HEK293 (cell line): ENCODE data around the gene PIN1.
A peak's percentile ranks its signal among the peaks of the same experiment; 100 is the strongest.

ENCODE experiments used
- CTCF ChIA-PET: fragments of 350-600 bp; formaldehyde crosslinking; extraction: SDS; loops from one replicate; lab custom pipeline; 2021; ENCODE audit warnings: antibody characterized with exemption; lab: Yijun Ruan, JAX
- POLR2A ChIA-PET: fragments of 300-600 bp; formaldehyde crosslinking; extraction: SDS; loops from one replicate; lab custom pipeline; 2020; ENCODE audit warnings: antibody characterized with exemption, inconsistent platforms; lab: Yijun Ruan, JAX
- H3K27ac ChIP-seq: fragments of 200-500 bp; sonication (Bioruptor generic); 2 replicates; pipeline ENCODE4 v1.5.1; 2014; ENCODE audit warnings: low read depth, low read length, control low read depth, inconsistent platforms; ENCODE audit errors: extremely low read depth
- H3K36me3 ChIP-seq, 2 experiments: fragments of 200-500 bp in 1 of 2; sonication (Bioruptor generic) in 1 of 2; 1 replicate in 1 of 2; 2 replicates in 1 of 2; pipeline ENCODE4 v1.5.1; 2014 to 2017; ENCODE audit warnings: inconsistent platforms in 2 of 2, low read length in 2 of 2; ENCODE audit not compliant: control insufficient read depth in 2 of 2, insufficient read depth in 1 of 2
- H3K4me1 ChIP-seq: fragments of 200-500 bp; sonication (Bioruptor generic); 2 replicates; pipeline ENCODE4 v1.5.1; 2014; ENCODE audit warnings: mild to moderate bottlenecking, low read length, inconsistent platforms; ENCODE audit not compliant: control insufficient read depth, insufficient read depth
- H3K4me3 ChIP-seq: 2 replicates; pipeline ENCODE4 v1.5.1; 2011; ENCODE audit warnings: low read depth, mild to moderate bottlenecking, control low read depth, low read length, moderate library complexity
- H3K9me3 ChIP-seq: fragments of 200-500 bp; sonication (Bioruptor generic); 2 replicates; pipeline ENCODE4 v1.5.1; 2014; ENCODE audit warnings: low read depth, low read length, inconsistent platforms; ENCODE audit not compliant: control insufficient read depth, insufficient read depth
- HOXC10 ChIP-seq: sonication (generic); formaldehyde crosslinking; IDR thresholded peaks from 2 replicates; pipeline ENCODE4 v1.8.1; 2023; ENCODE audit warnings: mild to moderate bottlenecking, missing genetic modification reagents
- KLF8 ChIP-seq: fragments of 450-650 bp; formaldehyde crosslinking; IDR thresholded peaks from 2 replicates; pipeline ENCODE4 v1.5.1; 2016; ENCODE audit warnings: missing biosample characterization, missing genetic modification characterization
- OSR2 ChIP-seq: fragments of 450-650 bp; formaldehyde crosslinking; IDR thresholded peaks from 2 replicates; pipeline ENCODE4 v1.5.1; 2016; ENCODE audit warnings: missing biosample characterization, missing genetic modification characterization
- SCRT2 ChIP-seq: fragments of 450-650 bp; formaldehyde crosslinking; IDR thresholded peaks from 2 replicates; pipeline ENCODE4 v1.5.1; 2016; ENCODE audit warnings: missing biosample characterization, missing genetic modification characterization
- SP3 ChIP-seq: fragments of 450-650 bp; formaldehyde crosslinking; IDR thresholded peaks from 2 replicates; pipeline ENCODE4 v1.5.1; 2016; ENCODE audit warnings: missing biosample characterization, missing genetic modification characterization
- YY2 ChIP-seq: fragments of 450-650 bp; formaldehyde crosslinking; IDR thresholded peaks from 2 replicates; pipeline ENCODE4 v1.5.1; 2016; ENCODE audit warnings: missing biosample characterization, missing genetic modification characterization
- ZNF10 ChIP-seq: fragments of 450-650 bp; formaldehyde crosslinking; IDR thresholded peaks from 2 replicates; pipeline ENCODE4 v1.5.1; 2017; ENCODE audit warnings: missing biosample characterization, missing genetic modification characterization
- ZNF16 ChIP-seq: fragments of 450-650 bp; formaldehyde crosslinking; IDR thresholded peaks from 2 replicates; pipeline ENCODE4 v1.5.1; 2016; ENCODE audit warnings: low read depth, missing biosample characterization, missing genetic modification characterization
- ZNF223 ChIP-seq: fragments of 450-650 bp; formaldehyde crosslinking; IDR thresholded peaks from 2 replicates; pipeline ENCODE4 v1.5.1; 2016; ENCODE audit warnings: missing biosample characterization, missing genetic modification characterization
- ZNF239 ChIP-seq: fragments of 450-650 bp; formaldehyde crosslinking; IDR thresholded peaks from 2 replicates; pipeline ENCODE4 v1.5.1; 2016; ENCODE audit warnings: missing biosample characterization, missing genetic modification characterization
- ZNF529 ChIP-seq: fragments of 450-650 bp; formaldehyde crosslinking; IDR thresholded peaks from 2 replicates; pipeline ENCODE4 v1.5.1; 2017; ENCODE audit warnings: missing genetic modification characterization, missing biosample characterization; ENCODE audit not compliant: insufficient replicate concordance
- ZNF555 ChIP-seq: fragments of 450-650 bp; formaldehyde crosslinking; conservative IDR thresholded peaks from 2 replicates; pipeline ENCODE4 v1.5.1; 2017; ENCODE audit warnings: missing biosample characterization, mild to moderate bottlenecking, missing genetic modification characterization, inconsistent platforms
- ZNF677 ChIP-seq: fragments of 450-650 bp; IDR thresholded peaks from 2 replicates; pipeline ENCODE4 v1.5.0; 2018; ENCODE audit warnings: missing biosample characterization, mild to moderate bottlenecking, missing genetic modification characterization, moderate library complexity
- ZNF707 ChIP-seq: fragments of 450-650 bp; formaldehyde crosslinking; IDR thresholded peaks from 2 replicates; pipeline ENCODE4 v1.5.1; 2016; ENCODE audit warnings: missing biosample characterization, missing genetic modification characterization
- ZNF76 ChIP-seq: fragments of 450-650 bp; formaldehyde crosslinking; IDR thresholded peaks from 2 replicates; pipeline ENCODE4; 2016; ENCODE audit warnings: low read depth, missing biosample characterization, missing genetic modification characterization, borderline replicate concordance
- ZSCAN30 ChIP-seq: fragments of 450-650 bp; IDR thresholded peaks from 2 replicates; pipeline ENCODE4 v1.5.1; 2018; ENCODE audit warnings: missing biosample characterization, mild to moderate bottlenecking, missing genetic modification characterization, moderate library complexity
- TF ChIP-seq, protein P1 (sequence below): fragments of 450-650 bp; formaldehyde crosslinking; IDR thresholded peaks from 2 replicates; pipeline ENCODE4 v1.5.1; 2017; ENCODE audit warnings: missing biosample characterization, missing genetic modification characterization
- TF ChIP-seq, protein P2 (sequence below): fragments of 450-650 bp; formaldehyde crosslinking; IDR thresholded peaks from 2 replicates; pipeline ENCODE4 v1.5.1; 2016; ENCODE audit warnings: missing biosample characterization, missing genetic modification characterization

The PIN1 gene

DNA sequence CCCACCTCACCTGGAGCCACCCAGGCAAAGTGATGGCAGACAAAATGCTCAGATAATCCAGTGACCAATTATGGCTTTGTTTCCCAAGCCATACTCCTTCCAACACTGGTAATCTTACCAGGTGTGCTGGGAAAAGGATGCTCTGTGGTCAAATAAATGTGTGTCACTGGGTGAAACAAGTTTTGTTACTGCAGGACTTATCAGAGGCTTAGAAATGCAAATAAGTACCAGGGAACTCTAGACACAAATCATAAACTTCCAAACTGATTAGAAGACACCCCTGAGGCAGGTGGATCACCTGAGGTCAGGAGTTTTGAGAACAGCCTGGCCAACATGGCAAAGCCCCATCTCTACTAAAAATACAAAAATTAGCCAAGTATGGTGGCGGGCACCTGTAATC lies 26.4 kb downstream of the PIN1 start:
- H3K9me3 ChIP-seq: no peaks in the 10 kb centered on the region
- CTCF ChIA-PET: no interaction called here
- TF ChIP-seq ZNF239 (tag by site-specific recombination) (peak; percentile 84), HOXC10 (CRISPR knock-in tag) (no peak), ZNF16 (tag by site-specific recombination) (no peak)
- peaks cover 0 to 4% of the 10 kb centered on the region in 2 experiments; a peak in 1 of 3 replicates for H3K36me3 ChIP-seq
- POLR2A ChIA-PET: no interaction called here
- no peak overlapping the region for H3K4me3 ChIP-seq
- H3K27ac ChIP-seq: no peak overlapping the region
- H3K4me1 ChIP-seq: no peaks in the 10 kb centered on the region

DNA sequence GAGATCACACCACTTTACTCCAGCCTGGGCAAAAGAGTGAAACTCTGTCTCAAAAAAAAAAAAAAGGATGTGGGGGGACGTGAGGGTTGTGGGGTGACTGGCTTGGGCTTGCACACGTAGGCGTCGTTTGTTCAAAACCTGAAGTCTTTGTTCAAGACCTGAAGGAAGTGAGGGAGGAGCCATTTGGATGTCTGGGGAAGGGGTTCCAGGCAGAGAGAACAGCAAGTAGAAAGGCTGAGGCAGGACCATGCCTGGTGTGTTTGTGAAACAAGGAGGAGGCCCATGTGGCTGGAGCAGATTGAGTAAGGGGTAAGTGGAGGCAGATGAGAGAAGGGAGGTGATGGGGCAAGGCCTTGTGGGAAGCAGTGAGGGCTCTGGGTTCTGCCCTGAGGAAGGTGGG lies 27.8 kb downstream of the PIN1 start:
- ChIA-PET POLR2A (interaction anchor here (0.9 kb wide), 1 partner anchor 13 kb away, joined by 3 read pairs; no protein-coding TSS in a partner anchor), CTCF (no interaction called here)
- TF ChIP-seq YY2 (tag by site-specific recombination): no peak
- TF ChIP-seq SP3: no peak
- TF ChIP-seq ZNF223 (tag by site-specific recombination): no peak
- TF ChIP-seq OSR2 (tag by site-specific recombination): no peak
- no peak for TF ChIP-seq ZNF529 (tag by site-specific recombination)
- TF ChIP-seq ZNF76: no peak
- TF ChIP-seq ZNF677 (tag by site-specific recombination): no peak
- TF ChIP-seq ZNF707: no peak
- TF ChIP-seq SCRT2: no peak
- TF ChIP-seq ZNF10 (tag by site-specific recombination): no peak
- no peak for TF ChIP-seq ZSCAN30 (tag by site-specific recombination)
- no peak for TF ChIP-seq KLF8 (tag by site-specific recombination)
- TF ChIP-seq, protein P1, sequence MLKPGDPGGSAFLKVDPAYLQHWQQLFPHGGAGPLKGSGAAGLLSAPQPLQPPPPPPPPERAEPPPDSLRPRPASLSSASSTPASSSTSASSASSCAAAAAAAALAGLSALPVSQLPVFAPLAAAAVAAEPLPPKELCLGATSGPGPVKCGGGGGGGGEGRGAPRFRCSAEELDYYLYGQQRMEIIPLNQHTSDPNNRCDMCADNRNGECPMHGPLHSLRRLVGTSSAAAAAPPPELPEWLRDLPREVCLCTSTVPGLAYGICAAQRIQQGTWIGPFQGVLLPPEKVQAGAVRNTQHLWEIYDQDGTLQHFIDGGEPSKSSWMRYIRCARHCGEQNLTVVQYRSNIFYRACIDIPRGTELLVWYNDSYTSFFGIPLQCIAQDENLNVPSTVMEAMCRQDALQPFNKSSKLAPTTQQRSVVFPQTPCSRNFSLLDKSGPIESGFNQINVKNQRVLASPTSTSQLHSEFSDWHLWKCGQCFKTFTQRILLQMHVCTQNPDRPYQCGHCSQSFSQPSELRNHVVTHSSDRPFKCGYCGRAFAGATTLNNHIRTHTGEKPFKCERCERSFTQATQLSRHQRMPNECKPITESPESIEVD (tag by site-specific recombination): no peak
- TF ChIP-seq ZNF555 (tag by site-specific recombination): no peak
- Histone ChIP-seq H3K9me3 (no peaks in the 10 kb centered on the region), H3K4me1 (no peaks in the 10 kb centered on the region), H3K4me3 (no peak overlapping the region), H3K36me3 (no peaks in the 10 kb centered on the region), H3K27ac (no peak overlapping the region)

DNA sequence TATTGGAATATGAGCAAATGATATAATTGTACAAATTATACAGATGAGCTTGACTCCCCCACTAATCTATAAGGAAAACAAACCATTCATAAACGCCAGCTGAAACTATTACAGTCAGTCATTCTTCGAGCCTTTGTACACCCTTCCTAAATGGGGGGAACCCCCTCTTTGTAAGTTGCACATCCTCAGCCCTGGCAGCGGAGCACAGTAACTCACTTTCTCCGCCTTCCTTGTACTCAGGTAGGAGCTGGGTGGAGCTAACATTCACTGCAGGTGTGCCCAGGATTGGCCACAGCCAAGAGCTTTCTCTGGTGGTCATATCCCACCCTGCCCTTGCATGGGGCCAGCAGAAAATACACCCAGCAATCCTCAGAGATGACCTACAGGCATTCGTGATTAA lies 28.6 kb downstream of the PIN1 start:
- CTCF ChIA-PET: interaction anchor here (0.9 kb wide), 1 partner anchor 17 kb away, joined by 3 read pairs; no protein-coding TSS in a partner anchor
- POLR2A ChIA-PET: interaction anchor here (0.7 kb wide), 1 partner anchor 29 kb away, joined by 3 read pairs; the partner anchor contains the start of gene PIN1
- TF ChIP-seq, protein P2, sequence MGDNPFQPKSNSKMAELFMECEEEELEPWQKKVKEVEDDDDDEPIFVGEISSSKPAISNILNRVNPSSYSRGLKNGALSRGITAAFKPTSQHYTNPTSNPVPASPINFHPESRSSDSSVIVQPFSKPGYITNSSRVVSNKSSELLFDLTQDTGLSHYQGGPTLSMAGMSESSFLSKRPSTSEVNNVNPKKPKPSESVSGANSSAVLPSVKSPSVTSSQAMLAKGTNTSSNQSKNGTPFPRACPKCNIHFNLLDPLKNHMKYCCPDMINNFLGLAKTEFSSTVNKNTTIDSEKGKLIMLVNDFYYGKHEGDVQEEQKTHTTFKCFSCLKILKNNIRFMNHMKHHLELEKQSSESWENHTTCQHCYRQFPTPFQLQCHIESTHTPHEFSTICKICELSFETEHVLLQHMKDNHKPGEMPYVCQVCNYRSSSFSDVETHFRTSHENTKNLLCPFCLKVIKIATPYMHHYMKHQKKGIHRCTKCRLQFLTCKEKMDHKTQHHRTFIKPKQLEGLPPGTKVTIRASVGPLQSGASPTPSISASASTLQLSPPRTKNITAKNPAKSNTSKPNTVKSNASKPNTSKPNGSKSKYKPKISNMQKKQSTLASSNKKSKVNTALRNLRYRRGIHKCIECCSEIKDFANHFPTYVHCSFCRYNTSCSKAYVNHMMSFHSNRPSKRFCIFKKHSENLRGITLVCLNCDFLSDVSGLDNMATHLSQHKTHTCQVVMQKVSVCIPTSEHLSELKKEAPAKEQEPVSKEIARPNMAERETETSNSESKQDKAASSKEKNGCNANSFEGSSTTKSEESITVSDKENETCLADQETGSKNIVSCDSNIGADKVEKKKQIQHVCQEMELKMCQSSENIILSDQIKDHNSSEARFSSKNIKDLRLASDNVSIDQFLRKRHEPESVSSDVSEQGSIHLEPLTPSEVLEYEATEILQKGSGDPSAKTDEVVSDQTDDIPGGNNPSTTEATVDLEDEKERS (tag by site-specific recombination): no peak
- TF ChIP-seq, all 188 proteins: peak for 0

More for the DNA sequence above, 28.6 kb downstream of the PIN1 start:
- no peak overlapping the region for H3K4me3 ChIP-seq
- no peaks in the 10 kb centered on the region for H3K9me3 ChIP-seq
- H3K36me3 ChIP-seq: no peaks in the 10 kb centered on the region
- no peaks in the 10 kb centered on the region for H3K4me1 ChIP-seq
- H3K27ac ChIP-seq: no peak overlapping the region
